ENCODE results near the gene NAMPT. TPM values are rescaled to one million over a fixed set of nuclear protein-coding genes. Genes with fewer than 3 reads are reported as not detected.

Gene NAMPT
- total RNA-seq (2022; extraction: Qiagen RNA extraction): 112 to 165 TPM (median 121 TPM) in 5 replicates

DNA sequence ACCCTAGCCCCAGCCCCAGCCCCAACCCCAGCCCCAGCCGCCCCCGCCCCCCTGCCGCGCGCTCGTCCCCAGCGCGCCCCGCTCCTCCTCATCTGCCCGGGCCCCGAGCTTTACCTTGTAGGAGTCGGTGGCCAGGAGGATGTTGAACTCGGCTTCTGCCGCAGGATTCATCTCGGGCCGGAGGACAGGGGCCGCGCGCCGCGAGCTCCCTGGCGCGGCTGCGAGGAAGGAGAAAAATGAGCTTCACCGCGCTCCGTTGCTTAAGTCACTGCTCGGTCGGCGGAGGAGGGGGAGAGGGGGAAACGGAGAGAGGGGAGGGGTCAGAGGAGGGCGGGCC, at the start of gene NAMPT:
Gene NAMPT, minus strand, starts transcription at position 270 of the 337 bp plus-strand sequence. Its CDS starts 99 bp downstream, at position 171.

Other genes with a start within 250 kb of the NAMPT start
- 84.4 to 102 TPM (median 90.9 TPM) in 5 replicates for gene SYPL1, start 172.7 kb downstream of the NAMPT start, total RNA-seq (2022; extraction: Qiagen RNA extraction)